Amniotic stem cell (primary cell): ENCODE measurements around the gene ASCC3.
A peak's percentile ranks its signal among the peaks of the same experiment; 100 is the strongest.
"Not testable (repeated sequence)": the region's sequence is repeated elsewhere in the genome, so short reads cannot be mapped to it uniquely, and the experiment has no call there.

Experiments used
- DNase-seq: peaks from one replicate; lab custom pipeline; 2025; lab: John Stamatoyannopoulos, UW

ASCC3 gene

GRCh38 chr6:100880853-100881706 is at the start of gene ASCC3:
TSS of gene ASCC3 (minus strand) at chr6:100881329. CDS start at chr6:100867997, 13,332 bp downstream.
- peak; percentile 57 for DNase-seq

- DNase-seq: no peak
Observed at GRCh38 chr6:100925749-100926148, 44.6 kb upstream of the ASCC3 start.

- no peak for DNase-seq
Observed at GRCh38 chr6:100924534-100925227, 43.6 kb upstream of the ASCC3 start.

- no peak for DNase-seq
Observed at GRCh38 chr6:100923481-100924165, 42.5 kb upstream of the ASCC3 start.

GRCh38 chr6:100920028-100920605 is 39.0 kb upstream of the ASCC3 start:
- DNase-seq: no peak

GRCh38 chr6:100918152-100918551 is 37.0 kb upstream of the ASCC3 start:
- no peak for DNase-seq

GRCh38 chr6:100915876-100916275 is 34.7 kb upstream of the ASCC3 start:
- no peak for DNase-seq

- no peak for DNase-seq
Observed at GRCh38 chr6:100913400-100914276, 32.5 kb upstream of the ASCC3 start.

GRCh38 chr6:100906325-100906724 is 25.2 kb upstream of the ASCC3 start:
- DNase-seq: no peak

GRCh38 chr6:100905067-100905466 is 23.9 kb upstream of the ASCC3 start:
- no peak for DNase-seq

- no peak for DNase-seq
Observed at GRCh38 chr6:100904316-100904715, 23.2 kb upstream of the ASCC3 start.

- no peak for DNase-seq
Observed at GRCh38 chr6:100901582-100901981, 20.5 kb upstream of the ASCC3 start.

- DNase-seq: no peak
Observed at GRCh38 chr6:100899202-100899601, 18.1 kb upstream of the ASCC3 start.

- DNase-seq: no peak
Observed at GRCh38 chr6:100897671-100898070, 16.5 kb upstream of the ASCC3 start.

GRCh38 chr6:100893743-100894142 is 12.6 kb upstream of the ASCC3 start:
- DNase-seq: no peak

GRCh38 chr6:100892693-100893092 is 11.6 kb upstream of the ASCC3 start:
- DNase-seq: no peak

- no peak for DNase-seq
Observed at GRCh38 chr6:100892116-100892515, 11.0 kb upstream of the ASCC3 start.

GRCh38 chr6:100891079-100891478 is 9.9 kb upstream of the ASCC3 start:
- no peak for DNase-seq

- DNase-seq: not testable (repeated sequence)
Observed at GRCh38 chr6:100890646-100891045, 9.5 kb upstream of the ASCC3 start.

- no peak for DNase-seq
Observed at GRCh38 chr6:100889351-100889750, 8.2 kb upstream of the ASCC3 start.

GRCh38 chr6:100886076-100886475 is 4.9 kb upstream of the ASCC3 start:
- DNase-seq: peak; percentile 26
